HT-29 (cell line): ENCODE results near the gene CBX1. TPM values are rescaled to one million over a fixed set of nuclear protein-coding genes. Genes with fewer than 3 reads are reported as not detected.
A peak's percentile ranks its signal among the peaks of the same experiment; 100 is the strongest.
"Not testable (repeated sequence)": the region's sequence is repeated elsewhere in the genome, so short reads cannot be mapped to it uniquely, and the experiment has no call there.

Source experiments
- DNase-seq: peaks from one replicate; pipeline ENCODE4 v3.0.0-alpha.2; 2015; ENCODE audit warnings: low spot score
- total RNA-seq: library from RNA; depleted of rRNA; stranded (reverse); fragments of >200 nt; shearing (Covaris generic); gene quantifications from 2 replicates; pipeline ENCODE4 v1.2.3, GENCODE V29; 2014

The CBX1 gene
- total RNA-seq, 1 experiment from 2014 or later = 33.8 TPM

DNA sequence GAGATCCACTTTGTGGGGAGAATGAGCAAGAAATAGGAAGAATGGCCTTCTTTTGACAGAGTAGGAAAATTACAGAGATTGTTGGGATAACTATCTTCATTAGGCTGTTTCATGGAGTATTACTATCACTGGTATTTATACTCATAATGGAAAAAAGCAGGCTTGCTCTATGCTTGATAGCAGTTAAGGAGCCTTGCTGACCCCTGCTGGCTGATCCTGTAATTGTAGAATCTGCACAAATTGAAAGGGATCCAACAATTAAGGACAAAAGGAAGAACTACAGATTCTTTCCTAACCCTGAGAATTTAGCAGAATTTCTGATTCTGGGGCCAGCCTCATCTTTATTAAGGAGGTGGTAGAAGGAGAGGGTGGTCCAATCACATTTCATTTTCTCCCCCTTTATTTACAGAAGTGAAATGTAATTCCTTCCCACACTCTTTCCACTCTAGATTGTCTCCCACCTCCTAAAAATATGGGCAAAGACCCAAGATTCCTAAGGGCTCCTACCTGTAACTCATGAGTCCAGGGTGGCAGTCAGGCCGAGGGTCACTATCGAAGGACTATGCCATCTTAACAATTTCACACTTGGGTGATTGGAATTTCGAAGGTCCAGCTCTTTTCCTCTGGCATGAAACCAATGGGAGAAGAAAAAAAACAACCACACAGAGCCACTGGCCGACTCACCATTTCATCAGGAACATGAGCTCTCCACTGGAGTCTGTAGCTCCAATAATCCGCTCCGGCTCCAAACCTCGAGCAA lies 26.8 kb downstream of the CBX1 start:
- peak; percentile 87 for DNase-seq

DNA sequence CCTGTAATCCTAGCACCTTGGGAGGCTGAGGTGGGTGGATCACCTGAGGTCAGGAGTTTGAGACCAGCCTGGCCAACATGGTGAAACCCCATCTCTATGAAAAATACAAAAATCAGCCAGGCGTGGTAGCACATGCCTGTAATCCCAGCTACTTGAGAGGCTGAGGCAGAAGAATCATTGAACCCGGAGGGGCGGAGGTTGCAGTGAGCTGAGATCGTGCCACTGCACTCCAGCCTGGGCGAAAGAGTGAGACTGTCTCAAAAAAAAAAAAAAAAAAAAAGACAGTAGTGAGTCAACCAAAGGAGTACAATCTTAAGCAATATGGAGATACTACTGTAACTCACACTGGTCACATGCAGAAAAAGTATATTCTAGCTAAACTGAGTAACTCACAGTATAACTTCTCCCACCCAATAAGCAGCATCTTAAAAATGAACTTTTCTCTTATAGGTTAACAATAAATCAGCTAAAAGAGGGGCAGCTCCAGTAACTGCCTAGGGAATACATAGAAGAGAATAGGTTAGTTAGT lies 27.6 kb downstream of the CBX1 start:
- not testable (repeated sequence) for DNase-seq

DNA sequence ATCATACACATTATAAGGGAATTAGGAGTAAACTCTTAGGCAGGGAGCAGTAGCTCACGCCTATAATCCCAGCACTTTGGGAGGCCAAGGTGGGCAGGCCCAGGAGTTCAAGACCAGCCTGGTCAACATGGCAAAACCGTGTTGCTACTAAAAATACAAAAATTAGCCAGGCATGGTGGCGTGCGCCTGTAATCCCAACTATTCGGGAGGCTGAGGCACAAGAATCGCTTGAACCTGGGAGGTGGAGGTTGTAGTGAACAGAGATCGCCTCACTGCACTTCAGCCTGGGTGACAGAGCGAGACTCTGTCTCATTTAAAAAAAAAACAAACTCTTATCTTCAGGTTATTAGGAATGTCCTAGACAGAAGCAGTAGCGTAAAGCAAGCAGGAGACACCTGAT lies 28.5 kb downstream of the CBX1 start:
- not testable (repeated sequence) for DNase-seq

DNA sequence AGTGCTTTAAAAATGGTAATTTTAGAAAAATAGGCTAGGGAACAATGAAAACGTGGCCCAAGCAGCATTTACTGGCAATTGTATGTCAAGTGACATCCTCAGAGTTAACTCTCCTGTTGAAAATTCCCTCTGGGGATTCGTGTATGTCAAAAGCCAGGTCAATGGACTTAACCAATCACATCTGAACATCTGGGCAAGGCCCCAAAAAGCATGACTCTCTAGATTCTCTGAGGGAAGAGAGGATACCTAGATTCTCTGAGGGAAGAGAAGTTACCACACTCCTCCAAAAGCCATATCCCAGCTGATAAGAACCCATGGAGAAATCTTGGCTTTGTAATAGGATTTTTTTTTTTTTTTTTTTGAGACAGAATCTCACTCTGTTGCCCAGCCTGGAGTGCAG lies 29.6 kb downstream of the CBX1 start:
- DNase-seq = no peak

DNA sequence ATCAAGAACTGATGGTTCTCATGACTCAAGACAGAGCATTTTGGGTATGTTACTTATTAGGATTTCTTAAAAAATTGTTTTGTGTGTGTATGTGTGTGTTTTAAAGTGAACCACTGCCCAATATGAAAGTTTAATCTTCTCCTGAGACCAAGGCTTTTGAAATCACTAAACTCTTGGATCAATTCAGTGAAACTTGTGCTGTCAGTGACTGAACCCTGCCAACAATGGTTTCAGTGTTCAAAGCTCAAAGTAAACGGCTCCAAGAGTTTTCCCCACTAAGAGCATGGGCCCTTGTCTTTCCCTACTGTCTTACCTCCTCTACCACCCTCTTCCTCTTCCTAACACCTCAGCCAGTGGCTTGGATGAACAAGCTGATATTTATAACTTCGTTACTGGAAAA lies 31.1 kb downstream of the CBX1 start:
- no peak for DNase-seq

DNA sequence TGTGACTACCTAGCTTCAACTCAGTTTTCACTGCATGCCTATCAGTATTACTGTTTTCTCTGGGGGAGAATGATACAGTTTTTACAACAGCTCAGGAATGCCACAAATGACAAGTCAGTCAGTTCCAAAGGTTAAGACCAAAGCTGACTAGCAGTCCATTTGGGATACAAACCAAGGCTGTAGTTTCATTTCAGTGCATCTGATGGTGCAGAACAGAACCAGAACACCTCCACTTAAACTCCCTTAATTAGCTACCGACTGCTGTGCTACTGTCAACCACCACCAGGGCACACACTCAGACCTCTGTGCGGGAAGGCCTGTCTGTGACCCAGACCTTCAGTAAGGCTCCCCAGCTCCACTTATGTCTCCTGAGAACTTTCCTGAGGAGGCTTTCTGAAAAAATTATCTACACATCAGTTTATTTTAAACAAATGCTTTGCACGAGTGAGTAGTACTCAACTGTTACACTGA lies 32.8 kb downstream of the CBX1 start:
- peak; percentile 43 for DNase-seq

DNA sequence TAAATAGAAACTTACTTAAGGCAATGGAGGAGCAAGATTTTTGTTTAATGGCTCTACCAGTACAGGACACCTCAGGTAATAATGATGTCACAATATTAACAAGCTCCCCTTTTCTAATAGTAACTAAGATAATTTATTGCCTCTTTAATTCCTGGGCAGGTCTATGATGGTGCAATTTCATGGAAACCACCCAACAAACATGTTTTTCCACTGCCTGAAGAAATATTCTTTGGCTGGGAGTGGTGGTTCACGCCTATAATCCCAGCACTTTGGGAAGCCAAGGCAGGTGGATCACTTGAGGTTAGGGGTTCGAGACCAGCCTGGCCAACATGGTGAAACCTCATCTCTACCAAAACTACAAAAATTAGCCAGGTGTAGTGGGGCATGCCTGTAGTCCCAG lies 33.5 kb downstream of the CBX1 start:
- not testable (repeated sequence) for DNase-seq

DNA sequence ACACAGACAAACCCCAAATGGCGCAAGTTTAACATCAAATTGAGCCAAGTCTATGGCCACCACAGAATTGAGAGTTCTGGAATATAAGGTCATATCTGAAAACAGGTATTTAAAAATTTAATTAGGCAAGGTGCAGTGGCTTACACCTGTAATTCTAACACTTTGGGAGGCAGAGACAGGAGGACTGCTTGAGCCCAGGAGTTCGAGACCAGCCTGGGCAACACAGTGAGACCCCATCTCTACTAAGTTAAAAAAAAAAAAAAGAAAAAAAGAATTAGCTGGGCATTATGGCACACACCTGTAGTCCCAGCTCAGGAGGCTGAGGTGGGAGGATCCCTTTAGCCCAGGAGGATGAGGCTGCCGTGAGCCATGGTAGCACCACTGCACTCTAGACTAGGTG lies 34.0 kb downstream of the CBX1 start:
- DNase-seq = no peak

DNA sequence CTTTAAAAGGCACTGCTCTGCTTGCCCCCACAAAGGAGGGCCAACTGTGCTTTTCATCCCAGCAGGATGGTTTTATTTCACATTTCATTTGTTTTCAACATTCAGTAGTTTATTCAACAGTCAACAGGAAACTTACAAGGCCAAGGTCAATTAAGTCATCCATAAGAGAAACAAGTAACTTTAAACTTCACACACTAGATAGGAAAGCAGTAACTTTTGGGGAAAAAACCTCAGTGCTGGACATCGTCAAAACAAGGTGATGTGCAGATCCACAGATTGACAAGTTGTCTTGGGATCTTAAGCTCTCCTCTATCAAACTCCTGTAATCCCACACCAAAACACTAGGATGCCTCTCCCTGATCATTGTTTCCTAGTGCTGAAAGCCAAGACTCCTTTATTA lies 34.6 kb downstream of the CBX1 start:
- DNase-seq = no peak

DNA sequence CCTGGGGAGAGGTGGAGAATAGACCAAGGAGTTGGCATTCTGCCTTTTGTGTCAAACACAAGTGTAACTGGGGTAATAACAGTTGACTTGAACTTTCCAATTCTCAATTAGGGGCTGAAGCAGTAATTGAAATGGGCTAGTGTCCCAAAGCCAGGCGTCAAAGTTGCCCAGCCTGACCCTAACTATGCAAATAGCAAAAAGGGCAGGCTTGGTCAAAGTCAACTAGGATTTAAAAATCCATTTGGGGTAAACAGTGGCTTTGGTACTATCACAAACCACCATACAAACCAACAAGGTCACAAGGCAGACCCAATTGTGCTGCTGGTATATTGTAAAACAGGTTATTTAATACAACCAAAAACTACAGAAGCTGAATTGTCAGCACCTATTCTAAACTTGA lies 35.1 kb downstream of the CBX1 start:
- no peak for DNase-seq

DNA sequence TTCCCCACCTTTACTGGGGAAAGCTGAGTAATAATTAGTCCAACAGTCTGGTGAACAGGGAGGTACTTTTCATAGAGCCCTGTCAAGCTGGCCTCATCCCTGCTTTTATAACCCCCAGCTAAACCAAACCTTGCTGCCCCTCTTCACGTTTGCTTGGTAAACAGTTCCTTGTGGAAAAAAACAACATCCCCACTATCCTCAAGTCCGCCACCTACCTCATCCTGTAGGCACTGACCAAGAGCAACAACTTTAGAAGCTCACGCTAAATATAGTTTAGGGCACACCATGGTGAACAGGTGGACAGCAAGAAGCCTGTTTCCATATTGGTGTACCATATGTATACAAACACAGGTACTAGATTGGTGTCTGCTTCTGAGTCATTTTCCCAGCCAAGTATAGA lies 36.6 kb downstream of the CBX1 start:
- no peak for DNase-seq

DNA sequence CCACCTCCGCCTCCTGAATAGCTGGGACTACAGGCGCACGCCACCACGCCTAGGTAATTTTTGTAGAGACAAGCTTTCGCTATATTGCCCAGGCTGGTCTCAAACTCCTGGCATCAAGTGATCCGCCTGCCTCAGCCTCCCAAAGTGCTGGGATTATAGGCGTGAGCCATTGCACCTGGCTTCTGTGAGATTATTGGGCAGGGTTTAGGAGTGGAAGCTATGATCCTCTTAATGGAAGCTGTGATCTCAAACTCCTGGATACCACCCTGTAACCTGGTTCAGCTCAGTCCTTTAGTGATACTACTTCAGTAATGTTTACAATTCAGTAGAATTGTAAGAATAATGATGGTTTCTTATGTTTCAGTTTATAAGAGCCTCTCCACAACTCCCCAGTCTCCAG lies 39.0 kb downstream of the CBX1 start:
- no peak for DNase-seq

DNA sequence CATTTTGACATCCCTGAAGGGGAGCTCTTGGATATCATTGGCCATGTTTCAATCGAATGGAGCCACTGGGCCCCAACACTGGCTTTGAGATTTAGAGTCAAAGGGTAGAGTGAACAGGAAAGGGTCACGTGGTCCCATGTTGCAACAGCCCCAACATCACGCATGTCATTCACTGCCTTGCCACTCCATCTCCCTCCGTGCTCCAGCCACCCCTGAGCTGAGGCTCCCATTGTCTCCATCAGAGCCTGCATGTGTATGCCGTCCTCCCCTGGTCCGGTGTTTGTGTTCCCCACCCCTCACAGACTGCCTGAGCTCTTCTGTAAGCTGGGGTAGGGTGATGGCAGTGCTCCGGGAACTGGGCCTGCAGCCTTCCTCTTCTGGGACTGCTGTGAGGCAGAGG lies 41.0 kb downstream of the CBX1 start:
- no peak for DNase-seq

DNA sequence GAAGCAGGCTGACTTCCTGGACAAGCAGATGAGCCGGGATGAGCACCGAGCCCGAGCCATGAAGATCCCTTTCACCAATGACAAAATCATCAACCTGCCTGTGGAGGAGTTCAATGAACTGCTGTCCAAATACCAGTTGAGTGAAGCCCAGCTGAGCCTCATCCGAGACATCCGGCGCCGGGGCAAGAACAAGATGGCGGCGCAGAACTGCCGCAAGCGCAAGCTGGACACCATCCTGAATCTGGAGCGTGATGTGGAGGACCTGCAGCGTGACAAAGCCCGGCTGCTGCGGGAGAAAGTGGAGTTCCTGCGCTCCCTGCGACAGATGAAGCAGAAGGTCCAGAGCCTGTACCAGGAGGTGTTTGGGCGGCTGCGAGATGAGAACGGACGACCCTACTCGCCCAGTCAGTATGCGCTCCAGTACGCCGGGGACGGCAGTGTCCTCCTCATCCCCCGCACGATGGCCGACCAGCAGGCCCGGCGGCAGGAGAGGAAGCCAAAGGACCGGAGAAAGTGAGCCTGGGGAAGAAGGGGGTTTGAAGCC lies 42.1 kb downstream of the CBX1 start:
- no peak for DNase-seq

DNA sequence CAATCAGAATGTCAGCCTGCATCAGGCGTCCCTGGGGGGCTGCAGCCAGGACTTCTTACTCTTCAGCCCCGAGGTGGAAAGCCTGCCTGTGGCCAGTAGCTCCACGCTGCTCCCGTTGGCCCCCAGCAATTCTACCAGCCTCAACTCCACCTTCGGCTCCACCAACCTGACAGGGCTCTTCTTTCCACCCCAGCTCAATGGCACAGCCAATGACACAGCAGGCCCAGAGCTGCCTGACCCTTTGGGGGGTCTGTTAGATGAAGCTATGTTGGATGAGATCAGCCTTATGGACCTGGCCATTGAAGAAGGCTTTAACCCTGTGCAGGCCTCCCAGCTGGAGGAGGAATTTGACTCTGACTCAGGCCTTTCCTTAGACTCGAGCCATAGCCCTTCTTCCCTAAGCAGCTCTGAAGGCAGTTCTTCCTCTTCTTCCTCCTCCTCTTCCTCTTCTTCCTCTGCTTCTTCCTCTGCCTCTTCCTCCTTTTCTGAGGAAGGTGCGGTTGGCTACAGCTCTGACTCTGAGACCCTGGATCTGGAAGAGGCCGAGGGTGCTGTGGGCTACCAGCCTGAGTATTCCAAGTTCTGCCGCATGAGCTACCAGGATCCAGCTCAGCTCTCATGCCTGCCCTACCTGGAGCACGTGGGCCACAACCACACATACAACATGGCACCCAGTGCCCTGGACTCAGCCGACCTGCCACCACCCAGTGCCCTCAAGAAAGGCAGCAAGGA lies 42.7 kb downstream of the CBX1 start:
- no peak for DNase-seq

DNA sequence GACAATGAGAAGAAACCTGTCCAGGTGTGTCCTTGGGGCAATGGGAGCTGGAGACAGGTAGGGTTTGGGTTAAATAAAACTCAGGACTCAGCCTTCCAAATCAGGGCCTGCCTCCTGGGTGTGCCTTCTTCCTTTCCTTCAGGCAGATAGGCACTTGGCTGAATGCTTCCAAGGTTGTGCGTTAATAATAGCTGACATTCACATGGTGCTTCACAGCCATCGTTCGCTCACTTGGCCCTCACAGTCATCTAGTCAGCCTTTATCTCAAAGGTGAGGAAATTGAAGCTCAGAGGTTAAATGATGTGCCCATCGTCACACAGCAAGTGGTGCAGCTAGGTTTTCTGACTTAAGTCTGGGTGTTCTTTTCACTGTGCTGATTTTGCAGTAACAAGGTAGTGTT lies 43.7 kb downstream of the CBX1 start:
- DNase-seq = no peak

DNA sequence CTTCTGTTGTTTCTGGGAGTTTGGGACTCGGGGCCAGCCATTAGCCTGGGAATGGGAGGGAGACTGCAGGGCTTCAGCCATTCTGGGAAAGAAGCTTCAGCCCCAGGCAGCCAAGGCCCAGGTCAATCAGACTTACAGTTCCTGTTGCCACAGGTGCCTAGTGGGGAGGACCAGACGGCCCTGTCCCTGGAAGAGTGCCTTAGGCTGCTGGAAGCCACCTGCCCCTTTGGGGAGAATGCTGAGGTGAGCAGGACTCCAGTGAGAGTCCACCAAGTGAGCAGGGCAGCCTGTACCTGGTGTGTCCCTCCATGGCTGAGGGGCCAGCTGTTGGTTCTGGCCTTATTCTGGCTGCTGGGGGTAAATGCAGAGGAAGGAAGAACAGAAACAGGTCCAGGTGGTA lies 44.4 kb downstream of the CBX1 start:
- no peak for DNase-seq

DNA sequence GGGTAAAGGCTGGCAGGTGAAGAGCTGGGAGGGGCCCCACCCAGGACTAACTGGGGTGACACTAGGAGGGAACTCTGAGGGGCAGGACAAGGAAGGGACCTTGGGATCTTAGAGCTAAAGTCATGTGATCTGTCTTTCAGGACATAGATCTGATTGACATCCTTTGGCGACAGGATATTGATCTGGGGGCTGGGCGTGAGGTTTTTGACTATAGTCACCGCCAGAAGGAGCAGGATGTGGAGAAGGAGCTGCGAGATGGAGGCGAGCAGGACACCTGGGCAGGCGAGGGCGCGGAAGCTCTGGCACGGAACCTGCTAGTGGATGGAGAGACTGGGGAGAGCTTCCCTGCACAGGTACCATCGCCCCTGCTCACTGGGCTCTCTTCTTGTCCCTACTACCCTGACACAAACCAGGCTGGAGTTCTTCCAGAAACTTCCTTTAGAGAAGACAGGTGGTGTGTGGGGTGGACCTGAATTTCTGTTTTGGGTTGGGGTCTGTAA lies 45.0 kb downstream of the CBX1 start:
- DNase-seq = no peak

DNA sequence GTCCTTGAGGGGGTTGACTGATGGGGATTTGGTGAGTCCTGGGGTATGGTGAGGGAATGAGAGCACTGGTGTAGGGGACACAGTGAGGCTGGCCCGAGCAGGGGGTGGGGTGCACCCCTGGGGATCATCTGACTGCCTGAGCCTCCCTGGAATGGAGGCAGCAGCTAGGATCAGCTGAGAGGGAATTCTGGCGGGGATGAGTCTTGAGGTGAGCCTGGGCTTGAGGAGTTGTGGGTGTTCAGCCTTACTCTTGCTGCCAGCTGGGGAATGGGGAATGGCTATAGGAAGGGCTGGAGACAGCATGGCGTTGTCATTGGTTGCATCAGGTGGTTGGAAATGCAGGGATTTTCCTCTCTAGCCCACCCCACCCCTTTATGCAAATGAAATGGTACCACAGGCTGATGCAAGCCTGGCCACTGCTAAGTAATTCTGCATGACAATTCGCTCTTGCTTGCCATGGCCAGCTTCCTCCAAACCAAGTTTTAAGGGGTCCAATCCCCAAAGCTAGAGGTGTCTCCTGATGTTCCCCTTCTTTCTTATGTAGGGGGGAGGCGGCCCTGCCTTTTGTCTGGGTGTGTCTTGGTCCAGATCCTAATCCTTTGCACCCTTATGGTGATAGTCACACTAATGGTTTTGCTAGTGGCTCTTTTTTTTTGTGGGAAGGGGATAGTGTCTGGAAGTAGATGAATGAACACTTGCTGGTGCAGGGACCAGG lies 45.6 kb downstream of the CBX1 start:
- DNase-seq = no peak

DNA sequence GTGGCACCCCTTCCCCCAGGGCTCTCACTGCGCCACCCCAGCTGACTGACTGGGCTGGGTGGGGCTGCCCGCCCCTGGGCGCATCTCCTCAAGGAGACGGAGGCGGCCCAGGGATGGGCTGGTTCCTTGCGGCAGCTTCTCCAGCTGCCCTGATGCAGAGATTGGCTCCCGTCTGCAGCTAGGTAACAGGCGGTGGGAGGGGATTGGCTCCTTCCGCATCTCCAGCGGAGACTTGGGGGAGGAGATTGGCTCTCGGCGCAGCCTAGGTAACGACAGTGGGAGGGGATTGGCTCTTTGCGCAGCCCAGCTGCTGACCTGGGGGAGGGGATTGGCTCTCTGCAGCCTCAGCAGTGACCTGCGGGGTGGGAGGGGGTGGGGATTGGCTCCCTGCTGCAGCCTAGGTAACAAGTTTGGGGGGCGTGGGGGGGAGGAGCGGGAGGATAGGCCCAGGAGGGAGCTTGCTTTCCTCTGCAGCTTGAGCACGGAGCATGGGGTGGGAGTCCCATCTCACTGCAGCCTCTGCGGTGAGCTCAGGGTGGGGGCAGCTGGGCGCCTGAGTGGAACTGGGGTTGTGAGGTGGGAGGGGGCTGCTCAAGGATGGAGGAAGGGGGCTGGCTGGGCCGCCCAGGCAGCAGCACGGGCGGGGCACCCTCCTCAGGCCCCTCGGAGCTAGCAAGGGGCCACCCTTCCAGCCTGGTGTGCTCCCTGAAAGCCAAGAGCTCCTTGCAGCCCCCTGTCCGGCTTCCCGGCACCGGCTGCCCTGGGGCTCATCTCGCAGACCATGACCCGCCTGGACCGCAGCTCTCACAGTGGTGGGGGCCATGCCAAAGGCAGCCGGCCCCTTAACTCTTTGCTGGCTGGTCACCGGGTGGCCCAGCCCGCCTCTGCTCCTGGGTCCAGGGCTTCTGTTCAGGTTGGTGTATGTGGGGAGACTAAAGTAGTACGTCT lies 46.8 kb downstream of the CBX1 start:
- DNase-seq = peak; percentile 88
